B cell (primary cell): ENCODE results near the gene SOX9. TPM values are rescaled to one million over a fixed set of nuclear protein-coding genes. Genes with fewer than 3 reads are reported as not detected.

Source experiments
- ATAC-seq: fragments of 200-7000 bp; cut with Tn5 transposase; one replicate; pipeline ENCODE4 v1.10.0; 2021; ENCODE audit warnings: low read depth, mild to moderate bottlenecking, moderate number of reproducible peaks, moderate library complexity
- CTCF ChIA-PET: fragments of 350-600 bp; sonication (Branson Sonifier 250); formaldehyde crosslinking; loops from one replicate; lab custom pipeline; 2021; ENCODE audit warnings: antibody characterized with exemption, inconsistent platforms; lab: Charles Lee
- POLR2A ChIA-PET: fragments of 350-600 bp; sonication (Branson Sonifier 250); formaldehyde crosslinking; loops from one replicate; lab custom pipeline; 2021; ENCODE audit warnings: antibody characterized with exemption; lab: Charles Lee
- DNase-seq: peaks from one replicate; pipeline ENCODE4 v3.0.0; 2013
- H2AFZ ChIP-seq: 2 replicates; pipeline ENCODE4 v1.6.1; 2012; ENCODE audit warnings: mild to moderate bottlenecking, low read depth, low read length; ENCODE audit not compliant: insufficient read depth, poor library complexity, severe bottlenecking
- H3K27ac ChIP-seq, 2 donors: 1 replicate in 1 of 2; 2 replicates in 1 of 2; pipeline ENCODE4 v1.5.1; 2012 to 2013; ENCODE audit warnings: low read length in 2 of 2, mild to moderate bottlenecking in 2 of 2, moderate library complexity in 1 of 2
- H3K27me3 ChIP-seq, 4 experiments: fragments of 200-600 bp in 1 of 4; sonication (generic) in 1 of 4; replicated peaks in 1 of 4; 1 replicate in 2 of 4; 2 replicates in 2 of 4; pipeline versions ENCODE4 v1.6.1 to v1.7.0; 2013 to 2016; ENCODE audit warnings: low read length in 3 of 4, mild to moderate bottlenecking in 2 of 4, mixed read lengths in 1 of 4, moderate library complexity in 1 of 4; ENCODE audit not compliant: insufficient read depth in 4 of 4, control insufficient read depth in 3 of 4; ENCODE audit errors: control extremely low read depth in 1 of 4
- H3K36me3 ChIP-seq, 2 experiments: replicated peaks in 1 of 2; 1 replicate in 1 of 2; 2 replicates in 1 of 2; pipeline versions ENCODE4 v1.6.1 to v1.7.1; 2013; ENCODE audit warnings: low read length in 1 of 2; ENCODE audit not compliant: insufficient read depth in 2 of 2, control insufficient read depth in 1 of 2; ENCODE audit errors: control extremely low read depth in 1 of 2, extremely low read depth in 1 of 2
- H3K4me1 ChIP-seq, 2 donors: fragments of 200-600 bp in 1 of 2; sonication (generic) in 1 of 2; 1 replicate in 1 of 2; 2 replicates in 1 of 2; pipeline versions ENCODE4 v1.5.1 to v1.6.1; 2013 to 2017; ENCODE audit warnings: low read length in 2 of 2; ENCODE audit not compliant: control insufficient read depth in 2 of 2, insufficient read depth in 2 of 2
- H3K4me2 ChIP-seq: replicated peaks from 2 replicates; pipeline ENCODE3; 2012; ENCODE audit warnings: mild to moderate bottlenecking, low read depth, low read length; ENCODE audit not compliant: poor library complexity, severe bottlenecking
- H3K4me3 ChIP-seq, 5 experiments: fragments of 200-600 bp in 1 of 5; sonication (generic) in 1 of 5; 1 replicate in 3 of 5; 2 replicates in 2 of 5; pipeline versions ENCODE4 v1.5.1 to v1.7.0; 2011 to 2016; ENCODE audit warnings: low read length in 4 of 5, mild to moderate bottlenecking in 4 of 5, low read depth in 2 of 5, control low read depth in 1 of 5, moderate library complexity in 1 of 5; ENCODE audit not compliant: insufficient read depth in 1 of 5; ENCODE audit errors: control extremely low read depth in 1 of 5, extremely low read depth in 1 of 5
- H3K79me2 ChIP-seq: fragments of 200-600 bp; sonication (generic); one replicate; pipeline ENCODE4 v1.6.0; 2016; ENCODE audit warnings: low read length; ENCODE audit not compliant: control insufficient read depth, insufficient read depth
- H3K9ac ChIP-seq: fragments of 200-600 bp; sonication (generic); 2 replicates; pipeline ENCODE4 v1.6.1; 2017; ENCODE audit warnings: mild to moderate bottlenecking, low read length, moderate library complexity
- H3K9me3 ChIP-seq, 3 donors: one replicate each; pipeline versions ENCODE4 v1.6.1 to v1.7.1; 2013; ENCODE audit warnings: low read length in 2 of 3; ENCODE audit not compliant: control insufficient read depth in 2 of 3, insufficient read depth in 1 of 3; ENCODE audit errors: control extremely low read depth in 1 of 3
- H4K20me1 ChIP-seq: 2 replicates; pipeline ENCODE4 v1.6.0; 2012; ENCODE audit warnings: mild to moderate bottlenecking, low read length; ENCODE audit not compliant: insufficient read depth, control insufficient read depth, poor library complexity, severe bottlenecking
- H3K27ac Mint-ChIP-seq: one replicate; pipeline ENCODE4 v1.8.0; 2021; ENCODE audit warnings: mixed read lengths
- H3K27me3 Mint-ChIP-seq: one replicate; pipeline ENCODE4 v1.8.0; 2021; ENCODE audit warnings: mixed read lengths
- H3K4me1 Mint-ChIP-seq: one replicate; pipeline ENCODE4 v1.8.0; 2021; ENCODE audit warnings: mixed read lengths
- H3K4me3 Mint-ChIP-seq: one replicate; pipeline ENCODE4 v1.8.0; 2021; ENCODE audit warnings: mixed read lengths
- H3K9me3 Mint-ChIP-seq: one replicate; pipeline ENCODE4 v1.8.0; 2022; ENCODE audit warnings: mixed read lengths; ENCODE audit not compliant: insufficient read depth
- EZH2 ChIP-seq: IDR thresholded peaks from 2 replicates; pipeline ENCODE4 v1.6.1; 2012; ENCODE audit warnings: borderline replicate concordance, low read depth, mild to moderate bottlenecking, moderate library complexity, low read length; ENCODE audit not compliant: insufficient read depth, poor library complexity, severe bottlenecking
- WGBS: methylation state at CpG from one replicate; pipeline ENCODE4 v1.1.5; 2013; ENCODE audit warnings: missing lambda C conversion rate; ENCODE audit not compliant: insufficient coverage; 5-methylcytosine and 5-hydroxymethylcytosine counted together
- intact Hi-C: fragments of 100-400 bp; cut with micrococcal nuclease; formaldehyde crosslinking; loops from one replicate; pipeline ENCODE4 v1.10.0; 2022
- polyA plus RNA-seq: library from polyadenylated mRNA; depleted of rRNA; stranded (reverse); fragments of >200 nt; gene quantifications from 2 replicates; pipeline ENCODE4 v1.2.3, GENCODE V29; 2012
- total RNA-seq, 2 donors: library from RNA; stranded (reverse); fragments of 120-200 nt in 1 of 2; gene quantifications; 1 replicate in 1 of 2; 2 replicates in 1 of 2; pipeline versions ENCODE4 v1.2.3 to v1.2.4, GENCODE V29; 2013 to 2022
- TF ChIP-seq, protein P1 (sequence below): fragments of 200-600 bp; IDR thresholded peaks from one replicate; pipeline ENCODE4 v1.8.0; 2022; ENCODE audit warnings: antibody characterized with exemption, mild to moderate bottlenecking

The SOX9 gene
- total and polyA plus RNA-seq, 2 donors (not counting 1 experiment from before 2014, with no cell fraction given): 0.03 TPM; not detected in 1

DNA sequence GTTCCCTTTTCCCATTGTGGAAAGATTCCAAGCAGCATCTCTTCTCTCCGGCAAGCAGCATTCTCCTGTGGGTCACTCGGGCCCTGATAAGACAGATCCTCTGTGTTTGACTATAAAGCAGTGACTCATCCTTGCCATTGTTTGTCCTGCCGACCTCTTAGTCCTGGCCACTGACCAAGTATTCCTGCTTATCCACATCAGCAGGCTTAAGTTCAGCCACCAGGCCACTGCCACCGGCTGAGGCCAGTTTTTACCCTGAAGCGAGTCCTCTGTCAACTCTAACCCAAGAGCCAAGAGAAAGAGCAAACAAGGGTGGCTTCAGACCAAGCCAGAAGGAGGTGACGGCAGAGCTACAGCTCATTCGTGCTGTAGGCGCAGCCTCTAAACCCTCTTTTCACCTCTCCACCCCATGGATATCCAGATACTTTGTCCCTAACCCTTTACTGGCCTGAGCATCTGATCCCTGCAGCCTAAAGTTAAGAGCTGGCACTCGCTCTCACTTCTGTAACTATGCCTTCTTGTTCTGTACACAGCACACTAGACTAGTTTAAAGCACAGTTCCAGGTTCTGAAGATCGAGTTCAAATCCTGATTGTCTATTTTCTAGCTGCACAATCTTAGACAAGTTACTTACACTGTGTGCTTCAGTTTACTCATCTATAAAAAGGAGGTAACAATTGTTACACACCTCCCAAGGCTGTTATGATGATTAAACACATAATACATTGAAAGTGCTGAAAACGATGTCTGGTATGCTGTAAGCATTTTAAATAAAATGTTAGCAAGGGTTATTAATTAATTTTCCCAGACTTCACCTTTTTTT is 31.0 kb downstream of the SOX9 start:
- no peak overlapping the region for H3K27ac ChIP-seq
- DNase-seq (no peak), ATAC-seq (no peak)
- no peaks in the 10 kb centered on the region for H3K36me3 ChIP-seq
- intact Hi-C loops: no loop called here
- no peak for TF ChIP-seq EZH2
- TF ChIP-seq, protein P1, sequence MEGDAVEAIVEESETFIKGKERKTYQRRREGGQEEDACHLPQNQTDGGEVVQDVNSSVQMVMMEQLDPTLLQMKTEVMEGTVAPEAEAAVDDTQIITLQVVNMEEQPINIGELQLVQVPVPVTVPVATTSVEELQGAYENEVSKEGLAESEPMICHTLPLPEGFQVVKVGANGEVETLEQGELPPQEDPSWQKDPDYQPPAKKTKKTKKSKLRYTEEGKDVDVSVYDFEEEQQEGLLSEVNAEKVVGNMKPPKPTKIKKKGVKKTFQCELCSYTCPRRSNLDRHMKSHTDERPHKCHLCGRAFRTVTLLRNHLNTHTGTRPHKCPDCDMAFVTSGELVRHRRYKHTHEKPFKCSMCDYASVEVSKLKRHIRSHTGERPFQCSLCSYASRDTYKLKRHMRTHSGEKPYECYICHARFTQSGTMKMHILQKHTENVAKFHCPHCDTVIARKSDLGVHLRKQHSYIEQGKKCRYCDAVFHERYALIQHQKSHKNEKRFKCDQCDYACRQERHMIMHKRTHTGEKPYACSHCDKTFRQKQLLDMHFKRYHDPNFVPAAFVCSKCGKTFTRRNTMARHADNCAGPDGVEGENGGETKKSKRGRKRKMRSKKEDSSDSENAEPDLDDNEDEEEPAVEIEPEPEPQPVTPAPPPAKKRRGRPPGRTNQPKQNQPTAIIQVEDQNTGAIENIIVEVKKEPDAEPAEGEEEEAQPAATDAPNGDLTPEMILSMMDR: no peak
- no peak overlapping the region for H3K4me3 Mint-ChIP-seq
- ChIA-PET POLR2A (no interaction called here), CTCF (no interaction called here)
- no peak overlapping the region for H2AFZ ChIP-seq
- peaks cover 14% of the 10 kb centered on the region for H3K27me3 Mint-ChIP-seq
- no peaks in the 10 kb centered on the region for H3K4me1 Mint-ChIP-seq
- WGBS: 57% methylated on average over 9 of the region's 11 CpGs
- peaks cover 0 to 3% (median 0%) of the 10 kb centered on the region in 3 donors for H3K9me3 ChIP-seq
- no peaks in the 10 kb centered on the region for H3K27me3 ChIP-seq
- peaks cover 3% of the 10 kb centered on the region for H3K9me3 Mint-ChIP-seq
- H4K20me1 ChIP-seq: no peaks in the 10 kb centered on the region
- no peak overlapping the region for H3K9ac ChIP-seq
- H3K79me2 ChIP-seq: no peaks in the 10 kb centered on the region
- no peaks in the 10 kb centered on the region for H3K4me1 ChIP-seq
- no peak overlapping the region for H3K4me3 ChIP-seq
- H3K4me2 ChIP-seq: no peak overlapping the region
- no peak overlapping the region for H3K27ac Mint-ChIP-seq

DNA sequence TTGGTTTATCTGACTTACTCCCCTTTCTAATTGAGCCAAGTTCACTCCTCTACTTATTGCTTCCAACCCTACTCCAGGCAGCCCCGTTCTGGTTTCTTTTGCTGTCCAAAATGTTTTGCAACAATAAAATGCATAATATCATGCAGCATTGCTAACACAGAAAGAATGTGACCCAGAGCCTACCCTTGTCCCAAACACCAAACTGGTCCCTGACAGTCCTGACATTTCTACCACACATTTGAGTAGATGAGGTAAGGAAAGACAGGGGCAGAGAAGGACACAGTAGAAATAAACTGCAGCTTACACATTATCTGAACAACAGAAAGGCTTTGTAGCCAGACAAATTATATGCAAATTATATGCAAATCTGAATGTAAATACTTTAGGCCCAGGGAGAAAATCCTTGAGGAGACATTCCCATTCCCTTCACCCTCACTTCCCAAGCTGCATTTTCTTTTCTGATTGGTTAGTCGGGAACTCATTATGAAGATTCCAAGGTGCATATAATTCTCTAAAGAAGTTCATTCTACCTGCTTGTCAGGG is 31.6 kb downstream of the SOX9 start:
- peaks cover 14% of the 10 kb centered on the region for H3K27me3 Mint-ChIP-seq
- Histone ChIP-seq H3K4me2 (no peak overlapping the region), H4K20me1 (no peaks in the 10 kb centered on the region), H2AFZ (no peak overlapping the region), H3K4me3 (no peak overlapping the region), H3K4me1 (no peaks in the 10 kb centered on the region), H3K27ac (no peak overlapping the region), H3K9me3 (peaks cover 0 to 3% (median 0%) of the 10 kb centered on the region in 3 donors), H3K79me2 (no peaks in the 10 kb centered on the region), H3K36me3 (no peaks in the 10 kb centered on the region), H3K9ac (no peak overlapping the region), H3K27me3 (no peaks in the 10 kb centered on the region)
- WGBS: no CpG with 5 or more reads among the region's 2 CpGs
- ChIA-PET POLR2A (no interaction called here), CTCF (no interaction called here)
- ATAC-seq (no peak), DNase-seq (no peak)
- no peaks in the 10 kb centered on the region for H3K4me1 Mint-ChIP-seq
- H3K4me3 Mint-ChIP-seq: no peak overlapping the region
- TF ChIP-seq EZH2: no peak
- TF ChIP-seq, protein P1: no peak
- peaks cover 3% of the 10 kb centered on the region for H3K9me3 Mint-ChIP-seq
- intact Hi-C loops: no loop called here
- no peak overlapping the region for H3K27ac Mint-ChIP-seq
